GM21367 (cell line): ENCODE results near the gene SYNGAP1.
A peak's percentile ranks its signal among the peaks of the same experiment; 100 is the strongest.

Experiments
- ATAC-seq: cut with Tn5 transposase; IDR thresholded peaks from one replicate; pipeline ENCODE4 v1.9.1; 2021; ENCODE audit not compliant: unreplicated experiment

SYNGAP1 gene

GRCh38 chr6:33434961-33435360 is 15.1 kb downstream of the SYNGAP1 start:
- ATAC-seq, result no peak

GRCh38 chr6:33437666-33438065 is 17.8 kb downstream of the SYNGAP1 start:
- no peak for ATAC-seq

- no peak for ATAC-seq
These were observed 19.2 kb downstream of the SYNGAP1 start for GRCh38 chr6:33438978-33439594.

GRCh38 chr6:33439956-33440648 is 20.2 kb downstream of the SYNGAP1 start:
- no peak for ATAC-seq

- no peak for ATAC-seq
These were observed 20.9 kb downstream of the SYNGAP1 start for GRCh38 chr6:33440649-33441309.

GRCh38 chr6:33441457-33441856 is 21.6 kb downstream of the SYNGAP1 start:
- ATAC-seq, result no peak

GRCh38 chr6:33442283-33442682 is 22.4 kb downstream of the SYNGAP1 start:
- no peak for ATAC-seq

- ATAC-seq, result no peak
These were observed 23.2 kb downstream of the SYNGAP1 start for GRCh38 chr6:33443025-33443424.

GRCh38 chr6:33443619-33444504 is 24.0 kb downstream of the SYNGAP1 start:
- ATAC-seq, result no peak

- ATAC-seq, result no peak
These were observed 25.3 kb downstream of the SYNGAP1 start for GRCh38 chr6:33445119-33445603.

GRCh38 chr6:33446356-33446755 is 26.5 kb downstream of the SYNGAP1 start:
- ATAC-seq, result no peak

GRCh38 chr6:33450434-33450833 is 30.6 kb downstream of the SYNGAP1 start:
- ATAC-seq, result no peak

GRCh38 chr6:33451606-33452005 is 31.7 kb downstream of the SYNGAP1 start:
- no peak for ATAC-seq

GRCh38 chr6:33452496-33452895 is 32.6 kb downstream of the SYNGAP1 start:
- no peak for ATAC-seq

GRCh38 chr6:33453393-33454008 is 33.6 kb downstream of the SYNGAP1 start:
- no peak for ATAC-seq

- ATAC-seq, result peak; percentile 90
These were observed 34.4 kb downstream of the SYNGAP1 start, which contains the start of gene ZBTB9 for GRCh38 chr6:33454009-33454946. Gene ZBTB9 (plus strand): TSS chr6:33454576. CDS start chr6:33455101, 525 bp downstream.

- no peak for ATAC-seq
These were observed 35.2 kb downstream of the SYNGAP1 start for GRCh38 chr6:33455051-33455450.

GRCh38 chr6:33456156-33456555 is 36.3 kb downstream of the SYNGAP1 start:
- ATAC-seq, result no peak

- no peak for ATAC-seq
These were observed 38.8 kb downstream of the SYNGAP1 start for GRCh38 chr6:33458676-33459075.
